Measurements from ENCODE around the gene BCL2.

BCL2 gene

DNA sequence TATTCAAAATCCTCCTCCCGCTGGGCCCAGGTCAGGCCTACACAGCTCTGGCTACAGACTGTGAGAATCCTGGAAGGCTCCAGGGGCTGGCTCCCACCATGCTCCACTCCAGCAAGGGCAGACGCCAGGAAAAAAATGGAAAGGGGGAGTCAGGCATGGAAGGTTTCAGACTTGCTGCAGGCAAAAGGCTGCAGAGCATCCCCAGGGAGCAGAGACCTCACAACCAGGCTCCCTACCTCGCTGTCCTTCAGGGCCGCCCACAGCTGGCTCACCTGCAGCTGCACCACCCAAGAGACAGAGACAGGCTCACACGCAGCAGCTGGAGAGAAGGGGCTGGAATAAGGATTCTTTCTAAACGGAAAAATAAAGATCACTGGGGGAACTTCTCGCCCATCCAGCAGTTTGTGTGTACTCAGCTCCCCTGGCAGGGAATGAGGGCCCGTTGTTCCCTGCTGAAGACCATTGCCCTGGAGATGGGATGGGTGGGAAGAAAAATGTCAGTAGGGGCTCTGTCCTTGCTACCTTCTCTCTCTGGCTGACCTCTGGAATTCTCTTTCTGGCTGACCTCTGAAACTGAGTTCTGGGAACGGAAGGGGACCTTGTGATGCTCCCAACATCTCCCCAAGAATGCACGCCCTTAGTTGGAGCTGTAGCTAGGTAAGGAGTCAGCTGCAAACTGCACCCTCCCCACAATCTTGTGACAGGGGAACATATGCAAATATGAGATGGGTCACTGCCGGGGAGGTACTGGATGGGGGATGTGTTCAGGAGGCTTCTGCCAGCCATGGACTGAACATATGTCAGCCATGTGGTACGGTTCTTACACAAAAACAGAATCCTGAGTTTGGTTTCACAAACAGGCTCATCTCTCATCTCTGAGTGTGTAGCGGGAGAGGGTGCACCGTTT is 34.5 kb downstream of the BCL2 start:
- no peak for DNase-seq (ENCODE audit: low read depth)

DNA sequence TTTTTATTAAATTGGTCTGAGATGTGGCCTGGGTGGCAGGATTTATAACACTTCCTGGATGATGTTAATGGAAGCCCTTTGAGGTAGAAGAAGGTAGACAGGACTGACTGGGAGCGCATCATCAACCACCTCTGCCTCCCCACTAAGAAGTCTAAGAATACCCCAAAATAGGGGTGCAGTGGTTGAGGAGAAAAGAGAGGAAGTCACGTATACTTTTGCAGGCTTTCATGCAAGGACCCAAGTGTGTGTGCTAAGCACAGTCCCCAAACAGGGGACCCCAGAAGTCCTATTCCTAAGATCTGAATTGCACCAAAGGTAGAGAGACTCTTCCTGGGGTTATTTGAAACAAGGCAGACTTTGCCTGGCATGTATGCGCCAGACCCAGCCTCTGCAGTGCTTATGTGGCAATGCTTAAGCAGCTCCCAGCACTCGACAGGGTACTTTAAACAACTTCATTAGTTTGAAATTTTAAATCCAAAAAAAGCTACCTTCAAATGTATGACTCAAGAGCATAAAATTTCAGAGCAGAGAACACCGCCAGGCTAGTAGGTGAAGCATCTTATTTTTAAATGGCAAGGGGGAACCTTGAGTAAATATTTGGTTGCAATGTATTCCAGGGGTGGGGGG is 35.3 kb downstream of the BCL2 start:
- DNase-seq (ENCODE audit: low read depth), result no peak

- no peak for DNase-seq (ENCODE audit: low read depth)
These were observed 36.1 kb downstream of the BCL2 start for GRCh38 chr18:63283305-63284094.

GRCh38 chr18:63282793-63283192 is 36.8 kb downstream of the BCL2 start:
- DNase-seq (ENCODE audit: low read depth), result no peak

DNA sequence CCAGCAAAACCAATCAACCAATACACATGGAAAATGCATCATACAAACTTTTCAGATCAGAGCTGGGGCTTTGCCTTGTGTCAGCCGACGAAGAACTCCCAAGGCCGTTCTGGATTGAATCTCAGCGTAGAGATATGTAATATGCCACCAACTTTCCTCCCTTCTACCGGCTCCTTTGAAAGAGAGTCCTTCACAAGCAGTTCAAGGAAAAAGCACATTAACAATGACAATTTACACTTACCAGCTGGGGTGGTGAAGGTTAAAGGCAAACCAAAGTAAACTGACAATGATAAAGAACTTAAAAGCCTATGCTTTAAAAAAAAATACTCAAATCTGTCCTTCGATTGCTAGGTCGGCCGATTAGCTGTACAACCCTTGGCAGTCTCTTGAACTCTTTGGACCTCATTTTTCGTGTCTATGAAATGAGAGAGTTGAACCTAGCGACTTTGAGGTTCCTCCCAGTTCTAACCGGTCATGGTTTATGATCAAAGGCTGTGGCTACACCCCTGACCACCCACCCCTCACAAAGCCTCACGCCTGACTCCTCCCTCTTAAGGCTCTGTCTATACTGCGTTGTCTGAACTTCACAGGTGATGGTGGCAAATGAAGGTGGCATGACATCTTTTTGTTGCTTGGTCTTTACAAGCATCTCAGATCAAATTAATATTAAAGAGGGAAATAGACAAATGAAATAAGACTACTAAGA is 46.2 kb downstream of the BCL2 start:
- no peak for DNase-seq (ENCODE audit: low read depth)

DNA sequence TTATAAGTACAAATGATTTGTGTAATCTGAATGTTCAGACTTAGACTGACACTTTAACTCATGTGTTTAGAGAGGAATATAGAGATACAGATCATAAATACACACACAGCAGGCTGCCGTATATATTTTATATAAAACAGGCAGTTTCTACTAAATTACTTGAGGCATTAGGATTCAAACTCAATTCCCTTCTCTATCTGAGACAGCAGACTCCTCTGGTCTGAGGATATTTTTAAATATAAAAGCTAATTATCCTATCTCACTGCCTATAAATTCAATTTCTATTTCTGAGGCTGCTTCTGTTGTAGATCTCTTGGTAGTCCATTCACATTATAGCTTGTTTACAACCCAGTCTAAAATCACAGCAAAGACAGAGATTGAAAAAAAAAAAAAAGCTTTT is 46.9 kb downstream of the BCL2 start:
- DNase-seq (ENCODE audit: low read depth), result no peak

DNA sequence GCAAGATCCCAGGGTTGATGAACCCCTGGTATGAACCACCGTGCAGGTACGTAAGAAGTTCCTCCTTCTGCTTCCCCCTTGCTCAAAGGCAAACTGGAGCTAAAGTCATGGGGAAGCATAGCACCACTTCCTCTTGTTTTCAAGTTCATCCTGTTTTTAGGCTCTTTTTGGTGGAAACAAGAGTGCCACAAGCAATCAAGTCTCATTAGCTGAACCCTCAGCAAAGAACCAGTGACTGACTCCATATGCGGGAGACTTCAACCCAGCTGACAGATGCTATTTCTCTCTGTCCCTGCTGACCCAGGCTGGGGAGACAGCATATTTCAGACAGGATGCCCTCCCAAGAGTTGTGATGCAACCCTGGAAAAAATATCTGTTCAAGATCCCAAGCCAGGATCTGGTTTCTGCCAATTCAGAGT is 47.7 kb downstream of the BCL2 start:
- no peak for DNase-seq (ENCODE audit: low read depth)

DNA sequence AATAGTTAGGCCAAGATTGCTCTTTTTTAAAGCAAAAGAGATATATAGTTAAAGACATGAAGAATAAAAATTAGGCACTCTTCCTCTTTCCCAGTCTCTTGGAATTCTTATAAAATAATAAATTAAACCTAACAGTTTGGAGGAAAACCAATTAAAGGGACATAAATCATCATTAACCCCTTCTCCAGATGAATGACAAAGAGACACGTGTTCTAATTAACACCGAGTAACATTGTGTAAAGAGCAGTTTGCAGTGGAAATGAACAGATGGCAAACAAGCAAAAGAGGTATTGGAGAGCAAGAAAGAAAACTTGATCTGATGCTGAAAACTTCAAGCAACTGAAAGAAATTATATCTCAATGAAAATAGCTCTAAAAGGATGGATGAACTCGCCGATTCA is 48.4 kb downstream of the BCL2 start:
- no peak for DNase-seq (ENCODE audit: low read depth)

DNA sequence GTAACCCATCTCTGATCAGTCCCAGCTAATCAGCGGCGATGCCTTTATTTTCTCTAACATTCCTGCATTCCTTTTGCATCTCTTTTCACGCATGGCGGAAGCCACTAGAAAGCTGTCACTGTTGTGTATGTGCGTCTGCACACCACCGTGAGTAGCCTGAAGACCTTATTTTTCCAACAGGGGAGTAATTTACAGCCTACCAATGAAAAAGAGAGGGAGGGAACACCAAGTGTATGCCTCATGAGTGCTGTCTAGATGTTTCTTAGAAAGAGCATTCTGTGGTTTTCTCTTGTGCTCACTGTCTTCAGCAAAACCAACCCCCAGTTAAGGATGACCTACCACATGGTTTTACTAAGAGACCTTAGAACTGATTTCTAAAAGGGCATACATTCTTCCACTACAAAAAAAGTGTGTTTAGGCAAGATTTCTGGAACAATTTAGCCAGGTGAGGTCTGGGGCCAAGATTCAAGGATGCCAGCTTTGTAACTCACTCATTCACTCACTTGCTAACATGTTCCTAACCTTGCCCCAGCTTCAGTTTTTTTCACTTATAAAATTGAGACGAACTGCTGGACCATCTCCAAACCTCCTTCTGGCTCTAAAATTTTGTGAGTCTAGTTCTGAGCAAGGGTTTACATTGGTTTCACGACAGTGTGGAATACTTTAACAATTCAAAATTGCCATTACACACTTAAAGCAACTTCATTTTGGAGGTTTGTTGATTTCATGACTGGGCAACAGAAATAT is 51.4 kb downstream of the BCL2 start:
- DNase-seq (ENCODE audit: low read depth), result no peak

DNA sequence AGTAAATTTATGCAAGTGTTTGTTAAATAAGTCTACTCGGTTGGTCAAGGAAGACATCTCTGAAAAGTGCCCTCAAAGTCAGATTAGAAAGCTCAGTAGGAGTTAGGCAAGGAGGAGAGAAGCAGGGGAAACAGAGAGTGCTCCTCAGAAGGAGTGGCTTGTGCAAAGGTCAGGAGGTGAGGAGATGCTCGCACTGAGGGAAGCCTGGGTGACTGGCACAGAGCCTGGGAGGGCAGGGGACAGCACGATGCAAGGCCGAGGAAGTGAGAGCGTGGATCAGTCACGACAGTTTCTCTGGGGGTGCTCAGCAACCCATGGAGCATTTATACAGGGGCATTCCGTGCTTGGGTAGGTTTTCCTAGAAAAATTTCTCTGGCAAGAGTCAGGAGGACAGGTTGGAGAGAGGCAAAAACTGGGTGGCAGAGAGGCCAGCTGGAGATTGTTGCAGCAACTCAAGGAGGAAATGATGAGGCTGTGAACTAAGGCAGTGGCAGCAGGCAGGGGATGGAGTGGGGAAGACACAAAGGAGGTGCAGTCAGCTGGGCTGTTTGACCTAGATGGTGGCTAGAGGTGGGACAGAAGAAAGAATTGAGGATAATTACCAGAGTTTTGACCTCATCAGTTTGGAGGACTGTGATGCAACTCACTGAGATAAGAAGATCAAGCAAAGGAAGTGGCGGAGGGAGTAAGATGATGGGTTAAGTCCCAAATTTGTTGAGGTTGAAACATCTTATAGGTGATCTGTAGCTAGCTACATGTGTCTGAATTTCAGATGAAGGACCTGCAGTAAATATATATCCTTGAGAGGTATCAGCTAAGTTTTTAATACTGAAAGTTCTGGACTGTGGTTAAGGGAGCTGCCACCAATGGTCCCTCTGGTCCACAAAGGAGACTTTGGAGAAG is 52.4 kb downstream of the BCL2 start:
- no peak for DNase-seq (ENCODE audit: low read depth)

DNA sequence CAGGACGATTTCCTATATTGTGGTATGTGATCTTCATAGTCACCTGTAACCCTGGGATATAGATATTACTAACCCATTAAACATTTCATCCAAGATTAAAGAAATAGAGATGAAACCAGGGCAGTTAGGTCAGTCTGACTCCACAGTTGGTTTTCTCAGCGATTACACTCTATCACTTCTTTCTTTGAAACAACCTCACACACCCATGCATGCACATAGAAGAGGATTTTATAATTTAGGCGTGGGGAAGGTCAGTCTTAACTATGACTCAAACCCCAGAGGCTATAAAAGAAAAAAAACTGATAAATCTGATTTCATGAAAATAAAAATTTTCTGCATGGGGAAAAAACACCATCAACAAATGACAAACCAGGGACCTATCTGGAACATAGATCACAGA is 54.2 kb downstream of the BCL2 start:
- no peak for DNase-seq (ENCODE audit: low read depth)

DNA sequence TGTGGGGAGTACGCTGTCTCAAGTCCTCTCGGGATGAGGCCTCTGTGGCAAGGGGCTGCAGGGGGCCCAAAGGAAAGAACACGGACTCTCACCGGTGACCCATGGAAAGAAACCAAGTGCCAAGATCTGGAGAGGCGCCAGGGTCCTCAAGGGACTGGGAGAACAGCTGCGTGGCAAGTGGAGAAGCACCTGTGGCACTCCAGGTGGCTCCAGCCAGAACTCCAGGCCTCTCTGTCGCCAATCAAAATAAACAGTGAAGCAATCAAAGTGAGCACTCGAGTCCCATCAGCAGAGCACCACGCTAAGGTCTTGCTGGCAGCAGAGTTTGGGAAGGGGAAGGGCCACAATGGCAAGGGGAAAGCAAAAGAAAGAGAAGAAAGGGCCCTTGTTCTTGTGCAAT is 54.7 kb downstream of the BCL2 start:
- DNase-seq (ENCODE audit: low read depth), result no peak

DNA sequence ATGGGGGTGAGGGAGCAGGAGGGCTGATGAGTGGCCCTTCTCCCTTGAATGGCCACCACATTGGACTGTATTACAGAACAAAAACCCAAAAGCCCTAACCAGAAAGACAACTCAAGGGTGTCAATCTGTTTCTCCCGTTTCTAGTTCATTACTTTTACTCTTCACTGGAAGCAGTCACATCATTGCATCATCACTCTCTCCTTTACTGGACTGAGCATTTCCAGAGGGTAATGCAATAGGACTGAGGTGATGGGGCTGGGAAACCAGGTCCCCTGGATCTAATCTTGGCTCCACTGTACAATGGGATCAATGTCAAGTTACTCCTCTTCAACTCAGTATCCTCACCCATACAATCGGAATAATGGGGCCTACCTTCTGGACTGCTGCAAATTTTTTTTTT is 56.1 kb downstream of the BCL2 start:
- no peak for DNase-seq (ENCODE audit: low read depth)

DNA sequence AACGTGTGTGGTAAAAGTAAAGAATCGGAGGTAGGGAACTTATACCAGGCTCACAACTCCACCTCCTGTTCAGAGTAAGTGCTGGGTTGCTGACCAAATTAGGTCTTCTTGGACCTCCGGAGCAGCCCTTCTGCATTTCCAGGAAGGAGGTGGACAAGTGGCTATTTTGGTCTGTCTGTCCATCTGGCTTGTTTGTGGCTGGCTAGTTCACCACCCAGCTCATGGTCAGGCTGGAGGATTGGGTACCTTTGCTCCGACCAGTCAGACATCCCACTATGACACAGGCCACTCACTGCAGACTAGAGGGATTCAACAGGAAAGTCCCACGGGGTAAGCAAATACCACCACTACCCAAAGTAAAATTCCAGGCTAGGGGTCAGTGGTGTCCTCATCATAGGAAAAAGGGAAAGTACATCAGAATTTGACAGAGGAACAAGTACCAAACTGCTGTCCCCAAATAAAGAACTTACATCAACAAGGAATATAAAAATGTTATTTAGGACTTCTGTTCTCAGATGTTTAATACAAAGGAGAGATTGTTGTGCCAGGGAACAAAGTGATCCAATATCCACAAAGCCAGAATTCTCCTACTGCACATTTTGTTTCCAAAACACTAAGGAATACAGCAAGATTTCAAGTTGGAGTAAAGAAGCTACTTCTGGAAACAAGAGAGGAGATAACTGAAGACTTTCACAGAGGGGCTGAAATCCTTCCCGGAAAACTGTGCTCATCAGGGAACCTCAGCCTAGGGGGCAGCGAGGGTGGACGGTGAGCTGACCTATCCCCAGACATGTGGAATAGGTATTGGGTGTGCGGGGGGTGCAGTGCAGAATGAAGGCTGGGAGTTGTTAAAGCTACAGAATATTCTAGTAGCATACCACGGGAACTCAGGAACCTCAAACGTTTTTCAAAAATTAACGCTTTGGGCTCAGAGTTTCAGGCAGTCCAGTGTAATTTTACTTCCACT is 56.9 kb downstream of the BCL2 start:
- no peak for DNase-seq (ENCODE audit: low read depth)

GRCh38 chr18:63261029-63261428 is 58.5 kb downstream of the BCL2 start:
- DNase-seq (ENCODE audit: low read depth), result no peak

- DNase-seq (ENCODE audit: low read depth), result no peak
These were observed 59.2 kb downstream of the BCL2 start for GRCh38 chr18:63260380-63260754.

DNA sequence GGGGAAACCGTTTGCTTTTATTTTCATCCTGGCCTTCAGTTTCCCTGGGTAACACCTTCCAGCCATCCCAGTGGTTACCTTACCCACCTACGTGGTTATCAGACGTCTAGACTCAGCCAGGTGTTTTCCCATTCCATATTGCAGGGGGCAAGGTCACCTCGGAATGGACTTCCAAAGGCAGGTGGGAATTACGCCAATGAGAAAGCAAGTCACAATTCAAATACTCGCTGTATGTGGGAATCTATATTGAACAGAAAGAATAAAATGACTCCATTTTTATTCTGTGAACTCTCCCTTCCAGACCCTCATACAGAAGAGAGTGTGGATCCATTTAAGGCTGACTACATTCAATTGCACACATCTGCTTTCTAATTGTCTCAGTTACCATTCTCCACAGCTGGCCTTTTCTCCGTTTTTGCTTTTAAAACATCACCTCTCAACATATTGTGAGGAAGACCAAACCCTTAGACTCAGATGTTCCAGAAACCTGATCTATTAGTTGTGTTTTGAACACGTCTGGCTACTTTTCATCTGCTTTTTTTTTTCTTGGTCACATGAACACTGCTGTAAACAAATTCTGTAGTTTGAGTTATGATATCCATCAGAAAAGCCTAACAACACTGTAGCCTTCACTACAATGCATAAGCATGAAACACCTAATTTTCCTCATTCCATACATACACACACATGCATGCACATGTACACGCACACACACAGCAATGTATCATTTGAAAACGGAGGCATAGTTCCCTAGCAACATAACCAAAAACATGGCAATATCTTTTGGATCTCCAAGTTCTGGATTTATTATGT is 59.8 kb downstream of the BCL2 start:
- no peak for DNase-seq (ENCODE audit: low read depth)

All from activated T-helper 1 cell treated with Interleukin-2 at 50 U/mL for 16 hours (primary cell).